Ascending aorta (tissue), 2 donors: ENCODE measurements around the gene PGM3. TPM values are rescaled to one million over a fixed set of nuclear protein-coding genes. Genes with fewer than 3 reads are reported as not detected.

ENCODE experiments used
- DNase-seq, 2 donors: peaks; one replicate each; pipeline ENCODE4 v3.0.0-alpha.2; 2019; ENCODE audit warnings: low spot score in 2 of 2
- H3K27ac ChIP-seq, 2 donors: fragments of 200-600 bp; sonication (generic); one replicate each; pipeline ENCODE4 v1.5.1; 2016 to 2017; ENCODE audit warnings: mild to moderate bottlenecking in 1 of 2
- H3K27me3 ChIP-seq: fragments of 200-600 bp; sonication (generic); one replicate; pipeline ENCODE4 v1.5.1; 2017
- H3K36me3 ChIP-seq, 2 donors: fragments of 200-600 bp; sonication (generic); one replicate each; pipeline ENCODE4 v1.5.1; 2016
- H3K4me1 ChIP-seq, 2 donors: fragments of 200-600 bp; sonication (generic); one replicate each; pipeline ENCODE4 v1.5.1; 2016 to 2017; ENCODE audit warnings: mild to moderate bottlenecking in 1 of 2
- H3K4me3 ChIP-seq, 2 donors: fragments of 200-600 bp; sonication (generic); one replicate each; pipeline ENCODE4 v1.5.1; 2016 to 2017; ENCODE audit warnings: mild to moderate bottlenecking in 1 of 2
- H3K9me3 ChIP-seq, 2 donors: fragments of 200-600 bp; sonication (generic); one replicate each; pipeline ENCODE4 v1.5.1; 2016
- CTCF ChIP-seq, 3 experiments: fragments of 200-600 bp in 2 of 3; fragments of 450-650 bp in 1 of 3; sonication (generic) in 2 of 3; IDR thresholded peaks; one replicate each; pipeline ENCODE4 v1.5.1; 2016 to 2019; ENCODE audit warnings: antibody characterized with exemption in 3 of 3, mild to moderate bottlenecking in 1 of 3, moderate library complexity in 1 of 3
- intact Hi-C: fragments of 100-400 bp; cut with DNase I; formaldehyde crosslinking; loops from one replicate; pipeline ENCODE4 v1.15.1; 2023
- total RNA-seq: library from RNA; depleted of rRNA; stranded (reverse); fragments of >200 nt; gene quantifications from one replicate; pipeline ENCODE4 v1.1.0, GENCODE V29; 2016

The PGM3 gene
- total RNA-seq, 1 donor from 2014 or later: 17.9 TPM

- H3K27ac ChIP-seq: no peak overlapping the region
- no peaks in the 10 kb centered on the region for H3K27me3 ChIP-seq
- H3K4me3 ChIP-seq: no peak overlapping the region
- no peaks in the 10 kb centered on the region for H3K9me3 ChIP-seq
- no peaks in the 10 kb centered on the region for H3K36me3 ChIP-seq
- DNase-seq: no peak
- intact Hi-C loops: loop anchor here (5.0 kb wide), 1 partner anchor 212 kb away; the partner anchor contains the start of gene ME1
- H3K4me1 ChIP-seq: no peaks in the 10 kb centered on the region
- no peak for TF ChIP-seq CTCF (IDR thresholded peaks at IDR 0.05)
Observed at GRCh38 chr6:83220121-83220520, 27.1 kb upstream of the PGM3 start.

GRCh38 chr6:83218646-83219045 lies 25.6 kb upstream of the PGM3 start:
- Histone ChIP-seq H3K36me3 (no peaks in the 10 kb centered on the region), H3K4me1 (no peaks in the 10 kb centered on the region), H3K27me3 (no peaks in the 10 kb centered on the region), H3K27ac (no peak overlapping the region), H3K4me3 (no peak overlapping the region), H3K9me3 (no peaks in the 10 kb centered on the region)
- TF ChIP-seq CTCF (IDR thresholded peaks at IDR 0.05): no peak
- intact Hi-C loops: no loop called here
- no peak for DNase-seq

- no peaks in the 10 kb centered on the region for H3K36me3 ChIP-seq
- H3K4me1 ChIP-seq: no peaks in the 10 kb centered on the region
- no peak overlapping the region for H3K4me3 ChIP-seq
- DNase-seq: no peak
- H3K9me3 ChIP-seq: no peaks in the 10 kb centered on the region
- TF ChIP-seq CTCF (IDR thresholded peaks at IDR 0.05): no peak
- intact Hi-C loops: no loop called here
- H3K27me3 ChIP-seq: no peaks in the 10 kb centered on the region
- peak overlapping the region; percentile 30 to 61 for H3K27ac ChIP-seq
Observed at GRCh38 chr6:83216806-83217205, 23.7 kb upstream of the PGM3 start.

GRCh38 chr6:83215131-83216047 lies 22.3 kb upstream of the PGM3 start:
- DNase-seq: peak in 1 of 2 donors; percentile 85

GRCh38 chr6:83202031-83202430 lies 9.0 kb upstream of the PGM3 start:
- Histone ChIP-seq H3K27me3 (no peaks in the 10 kb centered on the region), H3K4me1 (peaks cover 0 to 2% of the 10 kb centered on the region in 2 donors), H3K9me3 (no peaks in the 10 kb centered on the region), H3K4me3 (no peak overlapping the region), H3K27ac (no peak overlapping the region), H3K36me3 (no peaks in the 10 kb centered on the region)
- no peak for TF ChIP-seq CTCF (IDR thresholded peaks at IDR 0.05)
- DNase-seq: no peak
- intact Hi-C loops: no loop called here

More at GRCh38 chr6:83215131-83216047, 22.3 kb upstream of the PGM3 start:
- Histone ChIP-seq H3K27ac (peak overlapping the region; percentile 61 to 67), H3K9me3 (no peaks in the 10 kb centered on the region), H3K4me3 (no peak overlapping the region), H3K36me3 (no peaks in the 10 kb centered on the region), H3K27me3 (no peaks in the 10 kb centered on the region), H3K4me1 (no peaks in the 10 kb centered on the region)
- TF ChIP-seq CTCF (IDR thresholded peaks at IDR 0.05): peak; percentile 54 to 71 (median 64)
- intact Hi-C loops: loop anchor here (2.0 kb wide), 1 partner anchor 149 kb away; the partner anchor contains the start of gene DOP1A
